Naive thymus-derived CD8-positive, alpha-beta T cell (primary cell): ENCODE data around the gene LRRC53. TPM values are rescaled to one million over a fixed set of nuclear protein-coding genes. Genes with fewer than 3 reads are reported as not detected.

Experiments
- ATAC-seq, 2 donors: fragments of 150-1000 bp; cut with Tn5 transposase in 1 of 2; sonication (Bioruptor Pico), chemical (Tn5 transposase) in 1 of 2; 1 replicate in 1 of 2; 2 replicates in 1 of 2; pipeline ENCODE4 v1.10.0; 2021; ENCODE audit warnings: mild to moderate bottlenecking in 2 of 2, moderate library complexity in 2 of 2
- POLR2A ChIA-PET: fragments of 350-600 bp; sonication (Branson Sonifier 250); formaldehyde crosslinking; loops from one replicate; lab custom pipeline; 2021; ENCODE audit warnings: antibody characterized with exemption; lab: Charles Lee
- DNase-seq, 10 donors: peaks; one replicate each; pipeline versions ENCODE4 v3.0.0 to v3.0.0-alpha.2; 2020 to 2022
- H3K27ac Mint-ChIP-seq, 10 donors: one replicate each; pipeline ENCODE4 v1.8.0; 2020 to 2022; ENCODE audit warnings: mild to moderate bottlenecking in 10 of 10, mixed read lengths in 10 of 10, moderate library complexity in 4 of 10, inconsistent platforms in 1 of 10
- H3K27me3 Mint-ChIP-seq, 5 donors: one replicate each; pipeline ENCODE4 v1.8.0; 2021 to 2022; ENCODE audit warnings: mixed read lengths in 5 of 5
- H3K36me3 Mint-ChIP-seq, 3 donors: one replicate each; pipeline ENCODE4 v1.8.0; 2020 to 2022; ENCODE audit warnings: mixed read lengths in 3 of 3, mild to moderate bottlenecking in 2 of 3, inconsistent platforms in 1 of 3
- H3K4me1 Mint-ChIP-seq, 4 donors: one replicate each; pipeline ENCODE4 v1.8.0; 2021 to 2022; ENCODE audit warnings: mixed read lengths in 4 of 4
- H3K4me3 Mint-ChIP-seq, 10 donors: one replicate each; pipeline ENCODE4 v1.8.0; 2020 to 2022; ENCODE audit warnings: mild to moderate bottlenecking in 10 of 10, mixed read lengths in 10 of 10, moderate library complexity in 6 of 10, inconsistent platforms in 1 of 10
- H3K9me3 Mint-ChIP-seq, 9 donors: one replicate each; pipeline ENCODE4 v1.8.0; 2020 to 2022; ENCODE audit warnings: mixed read lengths in 9 of 9, mild to moderate bottlenecking in 3 of 9, inconsistent platforms in 1 of 9, moderate library complexity in 1 of 9
- polyA plus RNA-seq, 3 donors: library from polyadenylated mRNA; unstranded; fragments of 300-500 nt; fragmentation: Illumina TruSeq; gene quantifications; one replicate each; pipeline ENCODE4 v1.2.3, GENCODE V29; 2021
- total RNA-seq, 8 experiments: library from RNA in 2 of 8; stranded (reverse) in 2 of 8; gene quantifications; one replicate each; pipeline ENCODE4 v1.2.3 and lab custom pipeline; 2021 to 2026

LRRC53 gene
- total and polyA plus RNA-seq, 5 experiments from 2014 or later = not detected

DNA sequence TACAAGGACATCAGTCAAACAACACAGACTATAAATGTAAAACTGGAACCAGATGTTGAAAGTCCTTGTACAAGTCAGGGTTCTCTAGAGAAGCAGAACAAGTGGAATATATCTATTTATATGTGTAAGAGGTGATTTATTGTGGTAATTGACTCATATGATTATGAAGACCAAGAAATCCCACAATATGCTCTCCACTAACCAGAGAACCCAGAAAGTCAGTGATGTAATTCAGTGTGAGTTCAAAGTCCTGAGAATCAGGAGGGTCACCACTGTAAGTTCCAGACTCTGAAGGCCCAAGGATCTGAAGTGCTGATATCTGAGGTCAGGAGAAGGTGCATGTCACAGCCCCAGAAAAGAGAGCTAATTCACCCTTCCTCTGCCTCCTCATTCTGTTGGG is 57.0 kb downstream of the LRRC53 start:
- POLR2A ChIA-PET = no interaction called here
- H3K4me1 Mint-ChIP-seq = no peaks in the 10 kb centered on the region

DNA sequence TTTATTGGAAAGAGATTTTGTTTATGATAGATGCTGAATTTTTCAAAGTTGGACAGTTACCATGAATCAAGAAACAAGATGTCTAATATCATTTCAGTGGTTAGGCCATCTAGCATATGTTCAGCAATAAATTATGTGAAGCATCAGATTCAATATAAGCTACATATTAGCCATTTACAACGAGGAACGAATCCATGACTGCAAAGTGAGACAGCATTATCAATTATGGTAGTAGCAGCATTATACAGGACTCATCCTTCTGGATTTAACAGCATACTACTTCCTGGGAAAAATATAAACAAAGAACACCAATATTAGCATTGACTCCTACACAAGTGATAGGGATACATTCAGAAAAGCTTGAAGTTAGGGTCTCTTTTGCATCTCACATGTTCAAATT is 59.1 kb downstream of the LRRC53 start:
- ATAC-seq (no peak), DNase-seq (no peak)
- Mint-ChIP-seq H3K27me3 (peaks cover 0 to 3% (median 1%) of the 10 kb centered on the region in 5 donors), H3K36me3 (no peaks in the 10 kb centered on the region), H3K27ac (no peak overlapping the region), H3K4me1 (no peaks in the 10 kb centered on the region), H3K4me3 (no peak overlapping the region), H3K9me3 (peaks cover 0 to 20% (median 2%) of the 10 kb centered on the region in 9 donors)
- POLR2A ChIA-PET = no interaction called here

More for the DNA sequence above, 57.0 kb downstream of the LRRC53 start:
- H3K27me3 Mint-ChIP-seq = peaks cover 0 to 11% (median 4%) of the 10 kb centered on the region in 5 donors
- H3K36me3 Mint-ChIP-seq = no peaks in the 10 kb centered on the region
- no peak for ATAC-seq
- H3K27ac Mint-ChIP-seq = no peak overlapping the region
- H3K4me3 Mint-ChIP-seq = no peak overlapping the region
- peaks cover 0 to 19% (median 2%) of the 10 kb centered on the region in 9 donors for H3K9me3 Mint-ChIP-seq
- no peak for DNase-seq

DNA sequence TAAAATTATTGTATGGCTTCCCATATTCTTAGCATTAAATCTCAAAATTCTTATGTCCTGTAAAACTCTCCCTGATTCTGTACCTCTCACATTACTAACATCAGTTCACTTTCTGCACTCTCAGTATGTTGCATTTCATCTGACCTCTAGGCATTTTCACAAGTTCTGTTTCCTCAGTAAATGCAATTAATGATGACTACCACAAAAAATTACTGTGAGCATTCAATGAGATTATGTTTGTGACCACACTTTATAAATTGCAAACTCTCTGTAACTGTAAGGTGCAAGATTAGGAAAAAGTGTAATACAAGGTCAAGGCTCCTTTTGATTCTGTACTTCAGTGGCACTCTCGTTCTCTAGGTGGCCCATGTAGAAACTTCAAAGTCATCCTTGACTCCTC is 60.4 kb downstream of the LRRC53 start:
- H3K27me3 Mint-ChIP-seq = peaks cover 0 to 3% (median 1%) of the 10 kb centered on the region in 5 donors
- H3K9me3 Mint-ChIP-seq = peaks cover 0 to 20% (median 2%) of the 10 kb centered on the region in 9 donors
- H3K4me1 Mint-ChIP-seq = no peaks in the 10 kb centered on the region
- DNase-seq (no peak), ATAC-seq (no peak)
- H3K27ac Mint-ChIP-seq = no peak overlapping the region
- POLR2A ChIA-PET = no interaction called here
- no peak overlapping the region for H3K4me3 Mint-ChIP-seq
- H3K36me3 Mint-ChIP-seq = no peaks in the 10 kb centered on the region

DNA sequence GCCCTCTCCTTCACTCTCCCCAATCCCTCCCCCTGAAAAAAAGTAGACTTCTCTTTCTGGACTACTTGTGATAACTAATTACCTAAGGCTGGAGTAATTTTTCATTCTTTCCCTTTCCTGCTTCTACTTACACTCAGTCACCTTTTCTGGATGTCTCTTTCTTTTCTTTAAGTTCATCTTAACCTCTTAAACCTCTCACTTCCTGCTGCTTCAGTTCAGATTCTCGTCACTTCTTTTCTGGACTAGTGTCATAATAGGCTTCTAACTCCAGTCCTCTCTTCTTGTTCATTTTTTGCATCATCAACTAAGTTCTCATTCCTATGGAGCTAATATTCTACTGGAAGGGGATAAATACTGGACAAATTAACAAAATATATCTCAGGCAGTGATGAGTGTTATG is 75.4 kb downstream of the LRRC53 start:
- Mint-ChIP-seq H3K9me3 (peaks cover 0 to 11% (median 3%) of the 10 kb centered on the region in 9 donors), H3K36me3 (no peaks in the 10 kb centered on the region), H3K27ac (no peak overlapping the region), H3K4me1 (no peaks in the 10 kb centered on the region), H3K27me3 (peaks cover 0 to 10% (median 6%) of the 10 kb centered on the region in 5 donors), H3K4me3 (no peak overlapping the region)
- POLR2A ChIA-PET = no interaction called here
- DNase-seq (no peak), ATAC-seq (no peak)

DNA sequence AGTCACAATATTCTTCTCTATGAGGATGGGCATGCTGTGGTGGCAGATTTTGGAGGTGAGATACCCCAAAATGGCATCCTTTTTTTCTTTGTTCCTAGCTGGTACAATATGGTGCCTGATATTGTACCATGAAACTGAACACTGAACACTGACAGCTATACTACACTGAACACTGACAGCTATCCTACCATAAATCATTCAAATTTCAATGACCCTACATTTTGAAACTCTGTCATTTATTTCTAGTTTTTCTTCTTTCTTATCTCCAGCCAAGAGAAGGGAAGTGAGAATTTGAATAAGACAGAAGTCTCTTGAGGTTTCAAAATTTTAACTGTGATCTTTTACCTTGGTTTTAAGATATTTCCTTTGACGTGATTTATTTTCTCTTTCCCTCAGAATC is 76.3 kb downstream of the LRRC53 start:
- POLR2A ChIA-PET = interaction anchor here (0.7 kb wide), 1 partner anchor 136 kb away, joined by 3 read pairs; no protein-coding TSS in a partner anchor
- Mint-ChIP-seq H3K27ac (no peak overlapping the region), H3K9me3 (peaks cover 0 to 5% (median under 1%) of the 10 kb centered on the region in 9 donors), H3K27me3 (peaks cover 0 to 10% (median 6%) of the 10 kb centered on the region in 5 donors), H3K36me3 (no peaks in the 10 kb centered on the region), H3K4me1 (no peaks in the 10 kb centered on the region), H3K4me3 (no peak overlapping the region)
- DNase-seq = no peak
- no peak for ATAC-seq

DNA sequence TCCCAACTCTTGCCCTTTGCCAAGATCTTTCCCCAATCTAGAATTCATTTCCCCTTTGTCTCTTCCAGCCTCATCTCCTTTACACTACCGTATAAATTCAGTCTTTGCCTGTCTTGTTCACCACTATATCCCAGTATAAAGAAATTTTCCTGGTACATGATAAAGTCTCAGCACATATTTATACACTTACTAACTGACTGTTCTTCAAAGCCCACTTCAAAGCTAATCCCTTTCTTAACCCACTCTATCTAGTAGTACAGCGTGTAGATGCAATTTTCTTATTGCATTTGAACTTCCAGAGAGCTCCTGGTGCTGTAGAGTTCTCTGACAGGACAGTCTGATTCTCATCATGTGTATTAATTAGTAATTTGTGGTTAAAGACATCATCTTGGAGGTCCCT is 78.1 kb downstream of the LRRC53 start:
- peaks cover 0 to 10% (median 6%) of the 10 kb centered on the region in 5 donors for H3K27me3 Mint-ChIP-seq
- peaks cover 0 to 5% (median 0%) of the 10 kb centered on the region in 9 donors for H3K9me3 Mint-ChIP-seq
- no peak overlapping the region for H3K4me3 Mint-ChIP-seq
- H3K36me3 Mint-ChIP-seq = no peaks in the 10 kb centered on the region
- POLR2A ChIA-PET = no interaction called here
- DNase-seq = no peak
- H3K27ac Mint-ChIP-seq = no peak overlapping the region
- H3K4me1 Mint-ChIP-seq = no peaks in the 10 kb centered on the region
- ATAC-seq = no peak

DNA sequence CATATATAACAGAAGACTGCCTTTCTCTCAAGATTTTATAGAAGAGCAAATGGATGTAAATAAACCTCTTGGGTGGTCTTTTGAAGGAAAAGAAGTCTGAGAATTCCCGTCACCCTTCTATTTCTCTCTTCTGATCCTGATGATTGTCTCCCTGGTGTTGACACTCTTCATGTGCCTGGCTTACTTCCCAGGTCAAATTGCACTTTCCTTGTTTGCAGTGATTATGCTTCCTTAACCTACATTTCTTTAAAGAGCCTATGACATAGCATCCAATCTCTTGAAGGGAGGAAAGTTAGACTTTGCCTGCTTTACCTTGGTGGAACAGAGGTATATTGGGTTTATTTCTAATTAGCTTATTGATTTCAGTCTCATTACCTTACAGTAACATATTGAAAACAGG is 80.1 kb downstream of the LRRC53 start:
- POLR2A ChIA-PET = no interaction called here
- no peak for DNase-seq

GRCh38 chr1:74431531-74431930 is 80.9 kb downstream of the LRRC53 start:
- H3K9me3 Mint-ChIP-seq = peaks cover 0 to 2% (median 0%) of the 10 kb centered on the region in 9 donors
- no peak overlapping the region for H3K4me3 Mint-ChIP-seq
- peaks cover 0 to 10% (median 4%) of the 10 kb centered on the region in 5 donors for H3K27me3 Mint-ChIP-seq
- no peaks in the 10 kb centered on the region for H3K36me3 Mint-ChIP-seq
- H3K27ac Mint-ChIP-seq = no peak overlapping the region
- DNase-seq (no peak), ATAC-seq (no peak)
- POLR2A ChIA-PET = no interaction called here
- no peaks in the 10 kb centered on the region for H3K4me1 Mint-ChIP-seq

More for the DNA sequence above, 80.1 kb downstream of the LRRC53 start:
- Mint-ChIP-seq H3K36me3 (no peaks in the 10 kb centered on the region), H3K27ac (no peak overlapping the region), H3K27me3 (peaks cover 0 to 10% (median 5%) of the 10 kb centered on the region in 5 donors), H3K4me3 (no peak overlapping the region), H3K4me1 (no peaks in the 10 kb centered on the region), H3K9me3 (peaks cover 0 to 4% (median 0%) of the 10 kb centered on the region in 9 donors)
- no peak for ATAC-seq

GRCh38 chr1:74430342-74430934 is 82.0 kb downstream of the LRRC53 start:
- H3K36me3 Mint-ChIP-seq = no peaks in the 10 kb centered on the region
- POLR2A ChIA-PET = no interaction called here

DNA sequence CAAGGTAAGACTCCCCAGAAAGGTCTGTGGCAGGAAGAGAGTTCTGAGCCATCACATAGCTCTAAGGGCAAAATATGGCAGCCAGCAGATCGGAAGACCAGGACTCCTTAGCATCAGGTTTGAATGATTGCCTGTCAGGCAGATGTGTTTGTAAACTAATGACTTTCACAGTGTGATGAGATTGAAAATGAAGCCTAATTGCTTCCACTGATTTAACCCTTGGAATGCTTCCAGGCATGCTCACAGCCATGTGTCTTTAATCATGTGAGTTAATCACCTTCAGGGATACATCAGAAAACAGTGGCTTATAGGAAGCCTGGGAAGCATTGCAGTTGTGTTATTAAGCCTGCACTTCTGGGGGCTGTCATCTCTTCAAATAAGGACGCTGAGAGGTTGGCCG is 82.8 kb downstream of the LRRC53 start:
- Mint-ChIP-seq H3K4me1 (no peaks in the 10 kb centered on the region), H3K36me3 (no peaks in the 10 kb centered on the region), H3K27ac (no peak overlapping the region), H3K4me3 (no peak overlapping the region), H3K27me3 (peaks cover 0 to 10% (median 5%) of the 10 kb centered on the region in 5 donors), H3K9me3 (peaks cover 0 to 2% (median 0%) of the 10 kb centered on the region in 9 donors)
- POLR2A ChIA-PET = no interaction called here
- DNase-seq (no peak), ATAC-seq (no peak)

More at GRCh38 chr1:74430342-74430934, 82.0 kb downstream of the LRRC53 start:
- ATAC-seq = no peak
- Mint-ChIP-seq H3K9me3 (peaks cover 0 to 2% (median 0%) of the 10 kb centered on the region in 9 donors), H3K27me3 (peaks cover 0 to 10% (median 5%) of the 10 kb centered on the region in 5 donors), H3K4me1 (no peaks in the 10 kb centered on the region), H3K4me3 (no peak overlapping the region), H3K27ac (no peak overlapping the region)
- DNase-seq = no peak

GRCh38 chr1:74427681-74428080 is 84.7 kb downstream of the LRRC53 start:
- ATAC-seq (no peak), DNase-seq (no peak)
- Mint-ChIP-seq H3K4me1 (no peaks in the 10 kb centered on the region), H3K9me3 (no peaks in the 10 kb centered on the region), H3K36me3 (no peaks in the 10 kb centered on the region), H3K27ac (no peak overlapping the region), H3K27me3 (peaks cover 0 to 4% (median 0%) of the 10 kb centered on the region in 5 donors), H3K4me3 (no peak overlapping the region)
- POLR2A ChIA-PET = no interaction called here

DNA sequence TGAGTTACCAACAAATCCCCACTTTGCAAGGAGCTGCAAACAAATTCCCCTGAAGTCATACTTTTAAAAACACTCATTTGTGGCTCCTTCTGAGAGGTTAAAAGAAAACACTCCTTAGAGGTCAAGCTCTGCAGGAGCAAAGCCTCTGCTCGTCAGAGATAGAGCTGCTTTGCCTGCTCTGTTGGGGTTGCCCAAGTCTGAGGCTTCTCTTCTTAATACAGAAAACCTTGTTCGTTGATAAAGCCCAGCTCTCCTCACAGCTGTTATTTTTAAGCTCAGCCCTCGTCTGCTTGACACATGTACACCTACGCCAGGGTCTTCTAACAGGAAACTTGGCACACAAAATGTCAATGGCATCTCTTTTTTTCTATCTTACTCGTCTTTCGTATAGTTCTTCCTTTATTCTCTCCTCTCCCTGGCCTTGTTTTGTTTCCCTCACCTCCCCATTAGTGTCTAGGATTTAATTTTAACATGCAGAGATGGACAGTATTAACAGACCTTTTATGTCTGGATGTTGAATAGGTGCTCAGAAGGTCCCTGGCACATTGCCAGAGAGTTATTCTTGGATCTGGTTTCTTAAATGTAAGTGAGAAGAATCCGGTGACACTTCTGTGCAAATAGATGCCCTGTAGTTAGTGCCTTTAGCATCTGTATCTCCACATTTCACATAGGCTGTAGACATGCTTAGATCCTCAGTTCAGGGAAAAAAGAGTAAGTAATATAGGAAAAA is 86.0 kb downstream of the LRRC53 start:
- POLR2A ChIA-PET = no interaction called here
- no peak for ATAC-seq
- Mint-ChIP-seq H3K4me1 (no peaks in the 10 kb centered on the region), H3K36me3 (no peaks in the 10 kb centered on the region), H3K9me3 (no peaks in the 10 kb centered on the region), H3K27ac (no peak overlapping the region), H3K27me3 (peaks cover 0 to 4% (median 0%) of the 10 kb centered on the region in 5 donors), H3K4me3 (no peak overlapping the region)
- DNase-seq = no peak

DNA sequence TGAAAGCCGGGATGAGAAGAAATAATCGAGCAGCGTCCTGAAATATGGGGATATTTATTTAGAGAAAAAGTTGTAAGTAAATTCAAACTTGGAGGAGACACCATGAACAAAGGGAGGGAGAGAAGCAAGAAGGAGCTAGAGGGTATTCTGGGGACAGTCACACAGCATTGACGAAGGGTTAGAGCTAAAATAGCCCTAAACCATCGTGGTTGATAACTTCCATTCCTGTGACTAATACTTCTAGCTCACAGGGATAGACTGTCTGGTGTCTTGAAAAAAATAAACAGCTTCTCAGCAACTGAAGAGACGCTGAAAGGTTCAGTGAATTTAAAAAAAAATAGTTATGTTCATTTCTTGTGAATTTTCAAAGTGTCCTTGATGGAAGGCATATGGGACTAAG is 86.7 kb downstream of the LRRC53 start:
- Mint-ChIP-seq H3K36me3 (no peaks in the 10 kb centered on the region), H3K27ac (no peak overlapping the region), H3K27me3 (peaks cover 0 to 4% (median 0%) of the 10 kb centered on the region in 5 donors), H3K4me3 (no peak overlapping the region), H3K9me3 (no peaks in the 10 kb centered on the region), H3K4me1 (no peaks in the 10 kb centered on the region)
- POLR2A ChIA-PET = no interaction called here
- no peak for DNase-seq
- no peak for ATAC-seq
